HepG2 (cell line): Measurements from ENCODE around the gene ADGRG1. TPM values are rescaled to one million over a fixed set of nuclear protein-coding genes. Genes with fewer than 3 reads are reported as not detected.

Source experiments
- AHR ChIP-seq: IDR thresholded peaks from 2 replicates; pipeline ENCODE4 v1.6.1; 2018; ENCODE audit warnings: missing genetic modification reagents, missing compliant biosample characterization
- BRCA1 ChIP-seq: sonication (generic); formaldehyde crosslinking; IDR thresholded peaks from 2 replicates; pipeline ENCODE4 v1.4.0; 2020; ENCODE audit warnings: missing genetic modification reagents
- CEBPB ChIP-seq: IDR thresholded peaks from 2 replicates; pipeline ENCODE4 v1.6.1; 2011; ENCODE audit warnings: low read depth, low read length, improper control_type of control experiment, borderline replicate concordance
- CENPX ChIP-seq: sonication (generic); formaldehyde crosslinking; IDR thresholded peaks from 2 replicates; pipeline ENCODE4 v1.9.0; 2021; ENCODE audit warnings: mild to moderate bottlenecking, missing genetic modification reagents, moderate library complexity
- EED ChIP-seq: sonication (generic); formaldehyde crosslinking; IDR thresholded peaks from 2 replicates; pipeline ENCODE4 v1.5.0; 2020; ENCODE audit warnings: mild to moderate bottlenecking, missing genetic modification reagents
- HDAC1 ChIP-seq: sonication (generic); formaldehyde crosslinking; IDR thresholded peaks from 2 replicates; pipeline ENCODE4 v1.5.1; 2020; ENCODE audit warnings: mild to moderate bottlenecking, missing genetic modification reagents
- HNF4A ChIP-seq: sonication (generic); formaldehyde crosslinking; IDR thresholded peaks from 2 replicates; pipeline ENCODE4 v1.4.0; 2020; ENCODE audit warnings: missing genetic modification reagents
- IRF2 ChIP-seq: IDR thresholded peaks from 2 replicates; pipeline ENCODE4 v1.6.1; 2018; ENCODE audit warnings: missing genetic modification reagents, missing compliant biosample characterization
- MBNL3 ChIP-seq: fragments of 250-450 bp; sonication (Bioruptor Pico); conservative IDR thresholded peaks from 2 replicates; pipeline ENCODE4 v1.8.0; 2022; ENCODE audit warnings: mild to moderate bottlenecking, inconsistent platforms
- MXI1 ChIP-seq: IDR thresholded peaks from 3 replicates; pipeline ENCODE4 v1.6.1; 2012; ENCODE audit warnings: low read depth, low read length, inconsistent platforms, borderline replicate concordance
- PAXIP1 ChIP-seq: sonication (generic); formaldehyde crosslinking; conservative IDR thresholded peaks from 2 replicates; pipeline ENCODE4 v1.4.0; 2020; ENCODE audit warnings: mild to moderate bottlenecking, missing genetic modification reagents, moderate library complexity
- POLR2AphosphoS2 ChIP-seq: IDR thresholded peaks from 2 replicates; pipeline ENCODE4 v1.6.1; 2011; ENCODE audit warnings: low read depth, low read length, improper control_type of control experiment
- RAD21 ChIP-seq: fragments of 450-650 bp; formaldehyde crosslinking; IDR thresholded peaks from 2 replicates; pipeline ENCODE4 v1.5.0; 2020; ENCODE audit warnings: mild to moderate bottlenecking
- SOX6 ChIP-seq, 2 experiments: fragments of 450-650 bp in 1 of 2; sonication (generic) in 1 of 2; formaldehyde crosslinking in 1 of 2; IDR thresholded peaks; 2 replicates each; pipeline versions ENCODE4 v1.4.0 to v1.6.1; 2017 to 2020; ENCODE audit warnings: antibody characterized with exemption in 1 of 2, mild to moderate bottlenecking in 1 of 2, missing genetic modification reagents in 1 of 2
- TGIF2 ChIP-seq: IDR thresholded peaks from 2 replicates; pipeline ENCODE4 v1.6.1; 2016; ENCODE audit warnings: control low read depth, missing compliant biosample characterization
- ZFP1 ChIP-seq: IDR thresholded peaks from 2 replicates; pipeline ENCODE4 v1.6.1; 2016
- ZFP90 ChIP-seq: sonication (generic); formaldehyde crosslinking; IDR thresholded peaks from 2 replicates; pipeline ENCODE4 v1.8.0; 2022; ENCODE audit warnings: missing genetic modification reagents, mild to moderate bottlenecking, inconsistent platforms, borderline replicate concordance
- ZKSCAN5 ChIP-seq: sonication (generic); formaldehyde crosslinking; IDR thresholded peaks from 2 replicates; pipeline ENCODE4 v1.5.1; 2020; ENCODE audit warnings: mild to moderate bottlenecking, missing genetic modification reagents
- ZNF280D ChIP-seq: sonication (generic); formaldehyde crosslinking; IDR thresholded peaks from 2 replicates; pipeline ENCODE4 v1.5.1; 2020; ENCODE audit warnings: mild to moderate bottlenecking, missing genetic modification reagents
- ZNF629 ChIP-seq: sonication (generic); formaldehyde crosslinking; conservative IDR thresholded peaks from 2 replicates; pipeline ENCODE4 v1.5.0; 2020; ENCODE audit warnings: missing genetic modification reagents
- ZNF737 ChIP-seq: sonication (generic); formaldehyde crosslinking; IDR thresholded peaks from 2 replicates; pipeline ENCODE4 v1.5.0; 2020; ENCODE audit warnings: missing genetic modification reagents, mild to moderate bottlenecking, borderline replicate concordance
- ZNF746 ChIP-seq: sonication (generic); formaldehyde crosslinking; IDR thresholded peaks from 2 replicates; pipeline ENCODE4 v1.8.0; 2022; ENCODE audit warnings: mild to moderate bottlenecking, missing genetic modification reagents
- ZSCAN31 ChIP-seq: sonication (generic); formaldehyde crosslinking; IDR thresholded peaks from 2 replicates; pipeline ENCODE4 v1.5.0; 2020; ENCODE audit warnings: low read depth, mild to moderate bottlenecking, missing genetic modification reagents
- polyA plus RNA-seq, 8 experiments: library from polyadenylated mRNA; depleted of rRNA in 3 of 8; stranded (reverse) in 7 of 8; unstranded in 1 of 8; fragments of >200 nt; fragmentation: Illumina TruSeq in 4 of 8; extraction: Trizol in 4 of 8; gene quantifications; 2 replicates each; pipeline versions ENCODE4 v1.2.1 to v1.2.3, GENCODE V29; 2011 to 2016; ENCODE audit warnings: low read depth in 4 of 8, missing spikeins in 1 of 8, mixed read lengths in 1 of 8; ENCODE audit not compliant: insufficient read depth in 1 of 8
- total RNA-seq, 5 experiments: library from RNA; depleted of rRNA; stranded (reverse); fragments of >200 nt; fragmentation: Illumina TruSeq; extraction: Trizol; gene quantifications; 2 replicates each; pipeline ENCODE4 v1.2.3, GENCODE V29; 2016; ENCODE audit warnings: low read depth in 1 of 5
- TF ChIP-seq, protein P1 (sequence below): IDR thresholded peaks from 2 replicates; pipeline ENCODE4 v1.6.1; 2016; ENCODE audit warnings: low read depth, borderline replicate concordance

The ADGRG1 gene
- total and polyA plus RNA-seq, 2 of the 13 experiments (the other 11 are each of a cell fraction or from before 2014, with no cell fraction given): 2.7 to 5.9 TPM

GRCh38 chr16:57694725-57695679 lies 66.6 kb downstream of the ADGRG1 start, which contains the start of gene DRC7 (continued):
- 0 out of 2 replicates have a peak, but pooled peaks have one; percentile 33 for TF ChIP-seq EED (CRISPR knock-in tag)
- TF ChIP-seq PAXIP1 (CRISPR knock-in tag): 0 out of 2 replicates have a peak, but pooled peaks have one; percentile 6
- no peak for TF ChIP-seq ZNF746
- TF ChIP-seq TGIF2 (CRISPR knock-in tag): 0 out of 2 replicates have a peak, but pooled peaks have one; percentile 35
- TF ChIP-seq AHR (CRISPR knock-in tag): peak; percentile 44; the same call in 1 of the 2 replicates
- no peak for TF ChIP-seq MBNL3 (CRISPR knock-in tag)
- TF ChIP-seq POLR2AphosphoS2: no peak
- TF ChIP-seq HNF4A (CRISPR knock-in tag): no peak
- TF ChIP-seq ZNF280D (CRISPR knock-in tag): no peak
- no peak for TF ChIP-seq ZSCAN31 (CRISPR knock-in tag)
- TF ChIP-seq CEBPB: no peak
- peak; percentile 64; the same call in 1 of the 3 replicates for TF ChIP-seq MXI1
- no peak for TF ChIP-seq SOX6 (IDR thresholded peaks at IDR 0.05)
- no peak for TF ChIP-seq SOX6 (CRISPR knock-in tag; IDR thresholded peaks at IDR 0.05)
- TF ChIP-seq CENPX (CRISPR knock-in tag): no peak
- TF ChIP-seq HDAC1: no peak; the same call in 1 of the 2 replicates
- no peak for TF ChIP-seq ZKSCAN5
- TF ChIP-seq IRF2 (CRISPR knock-in tag): peak; percentile 60
- TF ChIP-seq, protein P1, sequence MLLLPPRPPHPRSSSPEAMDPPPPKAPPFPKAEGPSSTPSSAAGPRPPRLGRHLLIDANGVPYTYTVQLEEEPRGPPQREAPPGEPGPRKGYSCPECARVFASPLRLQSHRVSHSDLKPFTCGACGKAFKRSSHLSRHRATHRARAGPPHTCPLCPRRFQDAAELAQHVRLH (CRISPR knock-in tag): no peak; the same call in 1 of the 2 replicates
- TF ChIP-seq BRCA1 (CRISPR knock-in tag): no peak
- peak; percentile 20; the same call in 1 of the 2 replicates for TF ChIP-seq RAD21 (CRISPR knock-in tag)
- TF ChIP-seq ZNF629 (CRISPR knock-in tag): peak; percentile 92
- TF ChIP-seq ZFP1 (CRISPR knock-in tag): no peak
- TF ChIP-seq ZNF737: no peak
- TF ChIP-seq ZFP90 (CRISPR knock-in tag): peak; percentile 54; the same call in 1 of the 2 replicates
